GM23248 (cell line): ENCODE results near the gene ZNF639.

Source experiments
- EZH2 ChIP-seq: fragments of 200-600 bp; sonication (generic); IDR thresholded peaks from 2 replicates; pipeline ENCODE4 v1.6.1; 2018; ENCODE audit warnings: antibody characterized with exemption, mild to moderate bottlenecking; ENCODE audit not compliant: insufficient read depth, poor library complexity, severe bottlenecking
- EZH2phosphoT487 ChIP-seq: fragments of 200-600 bp; sonication (generic); IDR thresholded peaks from 2 replicates; pipeline ENCODE4 v1.6.1; 2018; ENCODE audit warnings: antibody characterized with exemption, moderate library complexity, mild to moderate bottlenecking, low read depth; ENCODE audit not compliant: insufficient read depth

GRCh38 chr3:179301645-179302044, 21.2 kb upstream of the ZNF639 start:
- TF ChIP-seq EZH2phosphoT487 (no peak), EZH2 (no peak)
